Stimulated activated CD4-positive, alpha-beta T cell treated with anti-CD3 and anti-CD28 coated beads, Interleukin-1b, Interleukin-23, amount 100 ng/mL, for 24 hours (primary cell): Measurements from ENCODE around the gene TBX10.

ENCODE experiments used
- DNase-seq, 4 experiments: peaks; one replicate each; pipeline ENCODE4 v3.0.0-alpha.2; 2020; ENCODE audit warnings: low read depth in 4 of 4, low spot score in 1 of 4

The TBX10 gene

GRCh38 chr11:67581469-67581868, 58.1 kb downstream of the TBX10 start:
- no peak for DNase-seq
